ENCODE data around the gene ATOH8. TPM values are rescaled to one million over a fixed set of nuclear protein-coding genes. Genes with fewer than 3 reads are reported as not detected.

The ATOH8 gene
- total RNA-seq, 1 donor from 2014 or later: 0.07 TPM

DNA sequence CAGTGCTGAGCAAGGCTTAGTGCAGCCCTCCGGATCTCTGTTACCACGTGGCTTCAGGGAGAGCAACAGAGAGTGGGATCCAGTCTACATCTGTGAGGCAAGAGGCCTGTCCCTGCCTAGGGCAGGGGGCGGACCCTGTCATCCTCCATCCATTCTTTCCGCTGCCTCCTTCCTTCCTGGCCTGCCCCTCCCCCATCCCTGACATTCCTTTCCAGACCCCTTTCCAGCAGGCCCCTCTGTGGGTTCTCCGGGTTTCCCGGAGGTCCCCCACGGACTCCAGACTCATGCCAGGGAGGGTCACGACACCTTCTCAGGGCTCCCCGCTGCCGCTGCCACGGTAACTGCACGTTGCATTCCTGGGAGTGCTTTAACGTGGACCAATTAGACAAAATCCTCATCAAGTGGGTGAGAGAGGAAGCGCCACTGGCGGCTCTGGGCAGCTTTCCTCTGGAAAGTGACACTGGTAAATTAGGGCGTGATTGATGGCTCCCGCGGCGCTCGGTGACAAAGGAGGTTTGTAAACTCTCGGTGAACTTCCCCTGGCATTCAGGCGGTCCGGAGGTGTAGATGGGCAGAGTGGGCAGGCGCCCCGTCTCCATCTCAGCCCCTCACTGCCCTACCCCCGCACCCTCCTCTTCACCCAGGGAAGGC lies 11.4 kb downstream of the ATOH8 start:
- Mint-ChIP-seq H3K4me1 (ENCODE audit: low read depth) (peaks cover 1% of the 10 kb centered on the region), H3K9me3 (no peaks in the 10 kb centered on the region), H3K4me3 (ENCODE audit: low read depth) (no peak overlapping the region), H3K27me3 (ENCODE audit: low read depth) (peaks cover 38% of the 10 kb centered on the region), H3K36me3 (ENCODE audit: low read depth) (no peaks in the 10 kb centered on the region), H3K27ac (no peak overlapping the region)
- intact Hi-C loops (cut with micrococcal nuclease): no loop called here
- DNase-seq (ENCODE audit: low spot score): no peak

DNA sequence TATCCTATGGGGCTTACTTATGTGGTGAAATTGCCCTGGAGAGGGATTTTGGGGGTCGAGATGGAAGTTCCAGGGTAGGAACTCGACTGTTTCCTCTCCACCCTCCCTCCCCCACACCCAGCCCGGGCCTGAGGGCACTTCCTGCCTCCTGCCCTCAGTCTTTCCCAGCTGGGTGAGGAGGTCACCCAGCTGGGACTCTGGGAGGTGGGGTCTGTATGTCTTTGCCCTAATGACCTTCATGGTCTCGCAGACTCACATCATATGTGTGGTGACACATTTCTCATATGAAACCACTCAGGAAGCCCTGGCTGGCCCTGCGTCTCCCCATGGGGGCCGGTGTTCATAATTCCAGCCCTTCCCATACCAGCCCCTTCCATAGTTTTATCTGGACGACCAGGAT lies 12.4 kb downstream of the ATOH8 start:
- no peak overlapping the region for H3K27ac Mint-ChIP-seq
- no peaks in the 10 kb centered on the region for H3K36me3 Mint-ChIP-seq (ENCODE audit: low read depth)
- no peak for DNase-seq (ENCODE audit: low spot score)
- intact Hi-C loops (cut with micrococcal nuclease): no loop called here
- peaks cover 44% of the 10 kb centered on the region for H3K27me3 Mint-ChIP-seq (ENCODE audit: low read depth)
- H3K9me3 Mint-ChIP-seq: no peaks in the 10 kb centered on the region
- no peak overlapping the region for H3K4me3 Mint-ChIP-seq (ENCODE audit: low read depth)
- peaks cover 1% of the 10 kb centered on the region for H3K4me1 Mint-ChIP-seq (ENCODE audit: low read depth)

DNA sequence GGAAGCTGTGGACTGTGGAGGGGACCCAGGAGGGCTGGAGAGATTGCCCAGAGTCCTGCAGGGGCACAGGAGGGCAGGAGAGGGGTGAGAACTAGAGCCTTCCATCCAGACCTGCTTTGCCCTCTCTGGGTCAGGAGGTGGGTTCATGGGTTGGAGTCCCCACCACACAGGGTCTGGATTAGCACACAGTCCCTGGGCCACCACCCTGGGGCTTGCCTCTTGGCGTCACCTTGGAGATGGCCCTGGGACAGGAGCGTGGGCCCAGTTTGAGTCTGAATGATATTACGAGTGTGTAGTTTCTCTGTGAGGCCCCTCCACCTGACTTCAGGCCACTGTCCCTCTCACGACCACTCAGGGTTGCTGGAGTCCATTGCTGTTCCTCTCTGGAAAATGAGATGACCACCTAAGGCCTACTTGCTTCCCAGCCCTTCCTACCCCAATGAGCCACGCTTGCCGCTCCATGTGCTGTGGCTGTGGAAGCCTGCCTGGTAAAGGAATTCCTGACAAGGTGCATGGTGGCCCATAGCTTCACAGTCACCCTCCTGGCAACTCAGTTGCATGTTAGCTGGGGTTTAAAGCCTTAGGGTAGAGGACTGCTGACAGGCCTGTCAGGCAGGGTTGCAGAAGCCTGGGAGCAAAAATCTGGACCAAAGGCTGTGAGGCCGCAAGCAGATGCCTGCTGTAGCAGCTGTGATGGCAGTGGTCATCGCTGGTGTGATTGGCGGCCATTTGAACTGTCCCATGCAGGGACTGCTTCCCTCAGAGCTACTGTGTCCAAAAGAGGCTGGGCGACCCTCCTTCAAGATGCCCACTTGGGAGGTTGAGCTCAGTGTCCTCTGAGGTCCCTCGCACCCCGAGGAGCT lies 14.2 kb downstream of the ATOH8 start:
- Mint-ChIP-seq H3K4me3 (ENCODE audit: low read depth) (no peak overlapping the region), H3K36me3 (ENCODE audit: low read depth) (no peaks in the 10 kb centered on the region), H3K4me1 (ENCODE audit: low read depth) (peaks cover 1% of the 10 kb centered on the region), H3K27me3 (ENCODE audit: low read depth) (peaks cover 52% of the 10 kb centered on the region), H3K9me3 (no peaks in the 10 kb centered on the region), H3K27ac (no peak overlapping the region)
- intact Hi-C loops (cut with micrococcal nuclease): no loop called here
- no peak for DNase-seq (ENCODE audit: low spot score)

DNA sequence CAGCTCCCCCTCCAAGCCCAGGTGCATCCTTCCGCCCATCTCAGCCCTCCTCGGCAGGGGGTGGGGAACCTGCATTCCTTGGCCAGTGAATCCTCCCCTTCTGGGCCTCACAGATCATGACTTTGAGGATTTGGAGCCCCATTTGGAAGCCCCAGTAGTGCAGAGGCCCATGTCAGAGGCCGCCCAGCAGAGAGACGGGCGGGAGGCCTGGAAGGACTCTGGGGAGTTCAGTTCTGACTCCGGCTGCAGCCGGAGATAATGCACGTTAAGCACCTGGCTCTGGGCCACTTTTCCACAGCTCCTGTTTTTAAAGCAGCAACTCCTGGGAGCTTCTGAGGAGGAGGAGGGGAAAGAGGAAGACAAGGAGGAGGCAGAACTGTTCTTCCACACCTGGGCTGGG lies 14.9 kb downstream of the ATOH8 start:
- H3K27me3 Mint-ChIP-seq (ENCODE audit: low read depth): peaks cover 51% of the 10 kb centered on the region
- DNase-seq (ENCODE audit: low spot score): no peak
- peaks cover 1% of the 10 kb centered on the region for H3K4me1 Mint-ChIP-seq (ENCODE audit: low read depth)
- no peak overlapping the region for H3K4me3 Mint-ChIP-seq (ENCODE audit: low read depth)
- no peaks in the 10 kb centered on the region for H3K36me3 Mint-ChIP-seq (ENCODE audit: low read depth)
- no peak overlapping the region for H3K27ac Mint-ChIP-seq
- intact Hi-C loops (cut with micrococcal nuclease): no loop called here
- H3K9me3 Mint-ChIP-seq: no peaks in the 10 kb centered on the region

DNA sequence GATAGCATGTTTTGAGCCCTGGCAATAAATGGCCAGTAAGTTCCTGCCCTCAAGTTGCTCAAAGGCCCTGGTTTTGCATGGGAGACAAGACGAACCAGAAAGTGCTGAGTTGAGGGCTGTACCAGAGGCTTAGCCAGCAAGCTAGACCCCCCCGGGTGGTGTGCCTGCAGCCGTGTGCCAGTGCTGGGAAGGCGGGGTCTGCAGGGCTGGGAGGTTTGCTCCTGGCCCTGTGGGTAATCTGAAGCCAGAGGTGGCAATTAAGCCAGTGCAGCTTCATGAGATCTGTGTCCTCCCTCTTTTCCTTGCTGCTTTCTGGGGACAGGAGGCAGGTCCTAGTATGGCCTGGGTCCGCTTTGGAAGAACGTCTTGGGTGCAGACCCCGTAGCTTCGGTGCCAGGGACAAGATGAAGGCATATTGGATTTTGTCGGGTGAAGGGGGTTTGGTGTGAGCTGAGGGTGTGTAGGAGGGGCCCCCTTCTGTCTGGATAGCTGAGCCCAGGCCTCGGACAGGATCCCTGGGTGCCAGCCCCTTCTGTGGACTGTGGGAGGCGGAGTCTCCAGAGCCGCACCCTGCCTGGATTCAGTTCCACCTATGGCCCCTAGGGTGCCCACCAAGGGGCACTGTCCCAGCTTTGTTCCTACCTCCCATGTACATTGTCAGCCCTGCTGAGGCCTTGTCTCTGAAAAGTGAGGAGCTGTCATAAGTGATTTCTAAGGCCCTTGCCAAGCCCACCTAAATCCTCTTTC lies 15.6 kb downstream of the ATOH8 start:
- H3K27me3 Mint-ChIP-seq (ENCODE audit: low read depth): peaks cover 51% of the 10 kb centered on the region
- DNase-seq (ENCODE audit: low spot score): no peak

DNA sequence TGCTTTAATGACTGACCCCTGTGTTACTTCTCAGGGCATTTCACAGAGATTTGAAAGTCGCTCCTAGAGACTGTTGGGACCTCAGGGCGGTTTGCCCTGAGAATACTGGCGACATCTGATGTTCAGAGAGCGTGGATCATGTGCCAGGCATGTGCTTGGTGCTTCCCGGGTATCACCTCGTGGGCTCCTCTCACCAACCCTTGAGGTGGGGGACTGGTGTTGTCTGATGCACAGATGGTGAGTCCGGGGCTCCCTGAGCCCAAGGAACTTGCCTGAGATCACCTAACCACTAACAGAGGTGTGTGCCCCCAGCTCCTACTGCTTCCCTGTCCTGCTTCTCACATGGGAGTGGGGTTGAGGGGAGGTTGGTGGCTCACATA lies 16.2 kb downstream of the ATOH8 start:
- Mint-ChIP-seq H3K4me1 (ENCODE audit: low read depth) (peaks cover 1% of the 10 kb centered on the region), H3K9me3 (no peaks in the 10 kb centered on the region), H3K27ac (no peak overlapping the region), H3K4me3 (ENCODE audit: low read depth) (no peak overlapping the region), H3K27me3 (ENCODE audit: low read depth) (peaks cover 49% of the 10 kb centered on the region), H3K36me3 (ENCODE audit: low read depth) (no peaks in the 10 kb centered on the region)
- intact Hi-C loops (cut with micrococcal nuclease): no loop called here
- no peak for DNase-seq (ENCODE audit: low spot score)

More for the DNA sequence above, 15.6 kb downstream of the ATOH8 start:
- H3K4me3 Mint-ChIP-seq (ENCODE audit: low read depth): no peak overlapping the region
- peaks cover 1% of the 10 kb centered on the region for H3K4me1 Mint-ChIP-seq (ENCODE audit: low read depth)
- no peak overlapping the region for H3K27ac Mint-ChIP-seq
- intact Hi-C loops (cut with micrococcal nuclease): no loop called here
- no peaks in the 10 kb centered on the region for H3K9me3 Mint-ChIP-seq
- no peaks in the 10 kb centered on the region for H3K36me3 Mint-ChIP-seq (ENCODE audit: low read depth)

DNA sequence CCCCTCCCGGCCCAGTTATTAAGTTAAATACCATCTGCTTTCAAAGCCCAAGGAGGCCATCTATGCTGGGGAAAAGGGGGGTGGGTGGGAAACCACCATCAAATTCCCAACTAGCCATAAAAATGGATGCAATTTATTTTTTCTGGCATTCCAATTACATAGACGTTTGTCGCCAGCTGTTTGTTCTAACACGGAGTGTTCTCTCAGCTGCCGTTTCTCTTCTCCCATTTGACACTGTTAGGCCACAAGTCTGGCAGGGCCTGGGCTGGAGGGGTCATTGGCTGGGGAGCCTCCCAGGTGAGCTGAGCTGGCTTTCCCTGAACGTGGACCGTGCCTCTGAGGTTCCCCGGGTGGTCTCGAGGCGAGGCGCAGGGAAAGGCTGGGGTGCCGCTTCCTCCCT lies 16.6 kb downstream of the ATOH8 start:
- peaks cover 45% of the 10 kb centered on the region for H3K27me3 Mint-ChIP-seq (ENCODE audit: low read depth)
- H3K4me1 Mint-ChIP-seq (ENCODE audit: low read depth): no peaks in the 10 kb centered on the region
- H3K36me3 Mint-ChIP-seq (ENCODE audit: low read depth): no peaks in the 10 kb centered on the region
- H3K9me3 Mint-ChIP-seq: no peaks in the 10 kb centered on the region
- no peak for DNase-seq (ENCODE audit: low spot score)
- H3K4me3 Mint-ChIP-seq (ENCODE audit: low read depth): no peak overlapping the region
- intact Hi-C loops (cut with micrococcal nuclease): no loop called here
- no peak overlapping the region for H3K27ac Mint-ChIP-seq

DNA sequence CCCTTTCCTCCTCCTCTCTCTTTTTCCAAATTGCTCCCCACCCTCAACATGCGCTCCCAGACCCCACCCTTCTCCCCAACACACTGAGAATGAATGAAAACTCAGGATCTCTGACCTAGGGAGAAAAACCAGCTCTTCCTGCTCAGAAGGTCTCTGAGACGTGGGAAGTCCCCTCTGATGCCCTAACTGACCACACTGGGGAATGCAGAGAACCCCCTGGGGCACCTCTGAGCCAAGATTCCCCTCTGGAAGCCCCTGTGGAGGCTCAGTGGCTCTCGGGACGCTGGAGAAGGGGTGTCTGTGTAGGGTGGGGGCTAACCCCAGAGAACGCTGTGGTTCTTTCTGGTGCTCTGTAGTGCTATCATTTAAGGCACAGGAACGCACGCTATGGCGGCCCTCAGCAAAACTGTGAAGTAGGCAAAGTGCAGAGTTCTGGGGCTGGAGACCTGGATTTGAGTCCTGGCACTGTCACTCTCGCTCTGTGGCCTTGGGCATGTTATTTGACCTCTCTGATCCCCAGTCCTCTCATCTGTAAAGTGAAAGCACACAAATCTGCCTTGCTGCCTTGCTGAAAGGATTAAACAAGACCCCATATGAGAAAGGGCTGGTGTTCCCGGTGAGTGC lies 17.1 kb downstream of the ATOH8 start:
- H3K27ac Mint-ChIP-seq: no peak overlapping the region
- no peaks in the 10 kb centered on the region for H3K9me3 Mint-ChIP-seq
- intact Hi-C loops (cut with micrococcal nuclease): no loop called here
- H3K36me3 Mint-ChIP-seq (ENCODE audit: low read depth): no peaks in the 10 kb centered on the region
- no peak overlapping the region for H3K4me3 Mint-ChIP-seq (ENCODE audit: low read depth)
- H3K4me1 Mint-ChIP-seq (ENCODE audit: low read depth): no peaks in the 10 kb centered on the region
- DNase-seq (ENCODE audit: low spot score): no peak
- H3K27me3 Mint-ChIP-seq (ENCODE audit: low read depth): peaks cover 39% of the 10 kb centered on the region

DNA sequence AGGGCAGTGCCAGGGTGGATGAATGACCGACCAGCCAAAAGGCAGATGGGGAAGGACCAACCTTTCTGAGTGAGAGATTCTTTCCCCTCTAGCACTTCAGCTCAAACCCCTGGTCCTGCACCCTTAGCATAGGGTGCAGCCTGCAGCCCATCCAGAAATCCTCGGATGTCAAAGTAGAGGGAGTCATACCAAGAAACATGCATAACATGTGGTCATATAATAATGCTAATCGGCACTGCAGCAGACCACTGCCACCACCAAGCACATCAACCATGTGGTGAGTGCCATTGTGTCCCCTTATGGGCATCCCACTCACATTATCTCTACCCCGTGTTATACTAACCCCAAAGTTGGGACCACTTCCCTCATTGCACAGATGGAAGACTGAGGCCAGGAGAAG lies 17.7 kb downstream of the ATOH8 start:
- no peaks in the 10 kb centered on the region for H3K4me1 Mint-ChIP-seq (ENCODE audit: low read depth)
- DNase-seq (ENCODE audit: low spot score): no peak
- H3K4me3 Mint-ChIP-seq (ENCODE audit: low read depth): no peak overlapping the region
- no peaks in the 10 kb centered on the region for H3K9me3 Mint-ChIP-seq
- H3K27ac Mint-ChIP-seq: no peak overlapping the region
- H3K27me3 Mint-ChIP-seq (ENCODE audit: low read depth): peaks cover 35% of the 10 kb centered on the region
- H3K36me3 Mint-ChIP-seq (ENCODE audit: low read depth): no peaks in the 10 kb centered on the region
- intact Hi-C loops (cut with micrococcal nuclease): no loop called here

DNA sequence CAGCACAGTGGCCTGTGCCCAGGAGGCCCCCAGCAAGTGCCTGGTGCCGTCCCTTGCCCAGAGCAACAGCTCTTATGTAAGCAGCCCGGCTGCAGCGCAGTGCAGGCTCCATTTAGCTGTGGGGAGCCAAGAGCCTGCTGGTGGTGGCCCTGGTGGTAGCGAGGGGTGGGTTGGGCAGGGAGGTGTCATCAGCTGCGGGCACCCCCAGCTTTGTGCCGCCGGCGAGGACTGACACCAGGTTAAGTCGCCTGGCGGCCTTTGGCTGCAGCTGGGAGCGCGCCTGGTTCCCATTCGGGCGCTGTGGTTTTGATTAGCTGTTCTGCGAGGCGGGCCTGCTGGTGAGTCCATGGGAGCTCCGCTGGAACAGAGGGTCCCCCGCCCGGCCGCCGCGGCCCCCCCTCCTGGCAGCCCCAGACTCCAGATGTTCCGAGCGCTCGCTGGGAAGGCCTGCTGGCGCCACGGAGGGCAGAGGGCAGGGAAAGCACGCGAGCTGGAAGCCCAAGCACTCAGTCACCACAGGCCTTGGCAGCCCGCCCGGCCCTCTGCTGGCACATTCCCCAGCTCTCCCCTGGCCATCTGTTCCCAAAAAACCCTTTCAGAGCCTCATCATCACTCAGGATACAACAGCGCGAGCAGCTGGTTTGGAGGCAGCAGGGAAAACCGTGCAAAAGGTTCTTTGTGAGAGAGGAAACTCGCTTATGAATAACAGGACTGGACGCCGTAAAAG lies 18.4 kb downstream of the ATOH8 start:
- Mint-ChIP-seq H3K4me3 (ENCODE audit: low read depth) (no peak overlapping the region), H3K4me1 (ENCODE audit: low read depth) (no peaks in the 10 kb centered on the region), H3K27ac (no peak overlapping the region), H3K36me3 (ENCODE audit: low read depth) (no peaks in the 10 kb centered on the region), H3K9me3 (no peaks in the 10 kb centered on the region), H3K27me3 (ENCODE audit: low read depth) (peaks cover 32% of the 10 kb centered on the region)
- no peak for DNase-seq (ENCODE audit: low spot score)
- intact Hi-C loops (cut with micrococcal nuclease): no loop called here

DNA sequence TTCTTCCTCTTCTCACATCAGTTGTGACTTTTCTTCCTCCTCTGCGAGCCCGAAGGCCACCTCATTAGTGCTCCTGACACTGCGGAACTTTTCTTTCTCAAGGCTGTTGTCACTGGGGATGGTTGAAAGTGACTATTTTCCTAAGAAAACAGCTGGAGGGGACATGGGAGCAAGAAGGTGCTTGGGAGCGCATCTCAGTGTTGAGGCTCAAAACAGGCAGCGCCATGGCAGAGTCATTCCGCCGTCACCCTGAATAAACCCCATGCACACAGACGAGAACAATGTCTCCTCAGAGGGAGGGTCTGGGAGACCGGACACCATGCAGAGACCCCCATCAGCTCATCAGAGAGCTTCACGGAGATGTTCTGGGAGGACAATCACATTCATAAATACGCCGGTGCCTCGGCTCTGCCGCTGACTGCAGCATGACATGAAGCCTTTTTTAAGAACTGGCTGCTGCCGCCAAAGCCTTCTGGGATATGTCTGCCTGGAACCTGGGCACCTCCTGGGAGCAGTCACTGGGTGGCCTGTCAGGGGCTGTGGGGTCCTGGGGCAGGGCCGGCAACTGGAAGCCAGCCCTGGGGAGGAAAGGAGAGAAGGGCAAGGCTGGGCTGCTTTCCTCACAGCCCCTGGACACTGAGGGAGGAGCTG lies 19.2 kb downstream of the ATOH8 start:
- Mint-ChIP-seq H3K27me3 (ENCODE audit: low read depth) (peaks cover 32% of the 10 kb centered on the region), H3K4me3 (ENCODE audit: low read depth) (no peak overlapping the region), H3K27ac (no peak overlapping the region), H3K4me1 (ENCODE audit: low read depth) (no peaks in the 10 kb centered on the region), H3K9me3 (no peaks in the 10 kb centered on the region), H3K36me3 (ENCODE audit: low read depth) (no peaks in the 10 kb centered on the region)
- DNase-seq (ENCODE audit: low spot score): no peak
- intact Hi-C loops (cut with micrococcal nuclease): no loop called here

DNA sequence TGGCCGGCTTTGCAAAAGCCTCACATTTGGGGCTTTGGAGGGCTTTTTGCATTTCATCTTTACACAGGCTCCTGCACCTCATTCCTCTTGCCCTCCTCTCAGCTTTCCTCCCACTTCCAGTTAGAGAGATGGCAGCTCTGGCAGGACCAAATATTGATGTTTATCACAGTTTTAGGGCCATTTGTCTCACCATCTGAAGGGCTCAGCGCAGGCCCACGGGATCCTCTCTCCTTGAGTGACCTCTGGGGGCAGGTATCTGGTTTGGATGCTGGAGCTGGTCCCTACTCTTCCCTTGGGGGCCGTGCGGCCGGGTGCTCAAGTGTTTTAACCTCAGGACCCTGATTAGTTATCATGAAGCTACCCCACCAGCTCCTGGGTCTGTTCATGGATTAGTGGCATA lies 19.9 kb downstream of the ATOH8 start:
- Mint-ChIP-seq H3K4me1 (ENCODE audit: low read depth) (no peaks in the 10 kb centered on the region), H3K9me3 (no peaks in the 10 kb centered on the region), H3K36me3 (ENCODE audit: low read depth) (no peaks in the 10 kb centered on the region), H3K4me3 (ENCODE audit: low read depth) (no peak overlapping the region), H3K27me3 (ENCODE audit: low read depth) (peaks cover 32% of the 10 kb centered on the region), H3K27ac (no peak overlapping the region)
- no peak for DNase-seq (ENCODE audit: low spot score)
- intact Hi-C loops (cut with micrococcal nuclease): no loop called here

Data from activated T-helper 2 cell treated with anti-CD3 and anti-CD28 coated beads, Interferon-gamma antibody, Interleukin-2, Interleukin-4, amounts not matched to agents 10 μg/mL and 5 μg/mL and 100 μg/mL, durations not matched to agents 14 hours and 24 hours and 36 hours (primary cell).